T-helper 1 cell treated with Interleukin-12 subunit alpha and Interleukin-12 subunit beta and Interleukin-4 antibody, amounts not matched to agents 30 μg/mL and 1 μg/mL, for 36 hours (primary cell): ENCODE measurements around the gene PROCA1.
"Not testable (repeated sequence)": the region's sequence is repeated elsewhere in the genome, so short reads cannot be mapped to it uniquely, and the experiment has no call there.

Source experiments
- H3K27ac Mint-ChIP-seq: one replicate; pipeline ENCODE4 v1.8.0; 2021; ENCODE audit warnings: mild to moderate bottlenecking, mixed read lengths
- H3K27me3 Mint-ChIP-seq: one replicate; pipeline ENCODE4 v1.8.0; 2021; ENCODE audit warnings: low read depth, mixed read lengths
- H3K36me3 Mint-ChIP-seq: one replicate; pipeline ENCODE4 v1.8.0; 2021; ENCODE audit warnings: low read depth, mixed read lengths
- H3K4me1 Mint-ChIP-seq: one replicate; pipeline ENCODE4 v1.8.0; 2021; ENCODE audit warnings: low read depth, mixed read lengths
- H3K4me3 Mint-ChIP-seq: one replicate; pipeline ENCODE4 v1.8.0; 2021; ENCODE audit warnings: mild to moderate bottlenecking, moderate library complexity, mixed read lengths
- H3K9me3 Mint-ChIP-seq: one replicate; pipeline ENCODE4 v1.8.0; 2021; ENCODE audit warnings: mixed read lengths

The PROCA1 gene

DNA sequence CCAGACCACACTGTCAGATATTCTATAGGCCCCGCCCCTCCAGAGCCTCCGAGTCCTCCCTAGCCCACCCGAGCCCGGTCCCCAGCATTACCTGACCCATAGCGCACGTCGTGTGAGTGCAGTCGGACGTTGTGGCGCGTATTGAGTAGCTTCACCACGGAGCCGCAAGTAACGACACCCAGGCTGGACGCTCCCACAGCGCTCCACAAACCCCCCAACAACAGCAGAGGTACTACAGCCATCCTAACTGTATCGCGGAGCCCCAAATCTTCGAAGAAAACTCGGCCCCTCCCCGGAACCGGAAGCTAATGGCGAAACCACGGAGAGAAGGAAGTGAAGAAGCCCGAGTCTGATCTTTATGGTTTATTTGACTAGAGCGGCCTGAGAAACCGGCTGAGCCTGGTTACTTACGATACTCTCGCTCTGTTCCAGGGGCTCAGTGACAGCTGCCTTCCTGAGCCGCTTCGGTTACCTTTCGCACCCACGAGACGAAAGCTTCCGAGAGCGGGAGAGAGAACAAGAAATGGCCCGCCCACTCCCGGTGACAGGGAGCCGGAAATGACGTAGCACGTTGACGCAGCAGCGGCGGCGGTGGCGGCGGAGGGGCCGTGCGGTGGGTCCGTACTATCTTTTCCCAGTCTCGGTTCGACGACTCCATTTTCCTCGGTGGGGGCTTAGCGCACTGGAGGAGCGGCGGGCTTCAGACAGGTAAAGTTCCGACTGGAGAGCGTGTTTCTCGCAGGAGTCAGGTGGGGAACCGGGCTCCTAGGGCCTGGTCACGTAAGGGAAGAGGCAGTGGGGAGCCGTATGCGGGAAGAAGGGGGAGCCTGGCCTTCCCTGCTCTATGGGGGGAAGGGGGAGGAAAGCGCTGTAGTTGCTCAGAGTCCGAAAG is 49.8 kb downstream of the PROCA1 start, which contains the start of the genes SDF2 and SUPT6H:
Gene SDF2 (minus strand): TSS at position 272 of the 892 bp plus-strand sequence. CDS start 30 bp downstream, at position 242.
Gene SUPT6H (plus strand): TSS at position 571 of the 892 bp plus-strand sequence. CDS start 11,197 bp downstream, outside the sequence.
- Mint-ChIP-seq H3K36me3 (peaks cover 39% of the 10 kb centered on the region), H3K9me3 (no peaks in the 10 kb centered on the region), H3K4me3 (peak within 1 kb of the TSS; percentile 100), H3K27me3 (no peaks in the 10 kb centered on the region), H3K27ac (peak within 1 kb of the TSS; percentile 99), H3K4me1 (peaks cover 42% of the 10 kb centered on the region)

- peaks cover 38% of the 10 kb centered on the region for H3K36me3 Mint-ChIP-seq
- peaks cover 30% of the 10 kb centered on the region for H3K4me1 Mint-ChIP-seq
- not testable (repeated sequence) for H3K9me3 Mint-ChIP-seq, H3K27ac Mint-ChIP-seq, H3K27me3 Mint-ChIP-seq
- peak overlapping the region; percentile 62 for H3K4me3 Mint-ChIP-seq
Observed at GRCh38 chr17:28659497-28659881, 52.2 kb downstream of the PROCA1 start.

- Mint-ChIP-seq H3K36me3 (peaks cover 36% of the 10 kb centered on the region), H3K4me1 (peaks cover 27% of the 10 kb centered on the region)
- not testable (repeated sequence) for H3K27me3 Mint-ChIP-seq, H3K27ac Mint-ChIP-seq, H3K4me3 Mint-ChIP-seq, H3K9me3 Mint-ChIP-seq
Observed at GRCh38 chr17:28658766-28659496, 52.8 kb downstream of the PROCA1 start.

- Mint-ChIP-seq H3K4me1 (peaks cover 23% of the 10 kb centered on the region), H3K36me3 (peaks cover 33% of the 10 kb centered on the region)
- H3K9me3 Mint-ChIP-seq, H3K27me3 Mint-ChIP-seq, H3K4me3 Mint-ChIP-seq, H3K27ac Mint-ChIP-seq: not testable (repeated sequence)
Observed at GRCh38 chr17:28658342-28658741, 53.3 kb downstream of the PROCA1 start.

- H3K9me3 Mint-ChIP-seq = no peaks in the 10 kb centered on the region
Observed at GRCh38 chr17:28657756-28658155, 53.9 kb downstream of the PROCA1 start.

DNA sequence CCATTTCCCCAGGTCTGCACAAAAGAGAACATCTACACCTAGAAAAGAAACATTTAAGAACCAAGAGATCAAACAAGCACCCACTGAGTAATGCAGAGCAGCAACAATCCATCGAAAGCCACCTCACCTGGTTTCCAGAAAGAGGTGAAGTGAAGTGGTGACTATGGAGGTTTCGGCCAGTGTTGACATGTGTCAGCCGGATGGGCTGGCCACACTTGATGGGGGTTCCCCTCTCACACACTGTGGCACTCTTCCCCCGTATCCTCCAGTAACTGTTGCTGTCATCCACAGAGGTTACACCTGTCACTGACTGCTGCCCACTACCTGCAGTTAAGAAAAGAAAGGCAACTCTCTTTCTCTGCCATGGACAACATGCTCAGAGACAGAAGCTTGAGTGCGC is 56.5 kb downstream of the PROCA1 start:
- H3K27me3 Mint-ChIP-seq = no peaks in the 10 kb centered on the region
- H3K4me3 Mint-ChIP-seq = no peak overlapping the region
- peaks cover 5% of the 10 kb centered on the region for H3K4me1 Mint-ChIP-seq
- H3K36me3 Mint-ChIP-seq = peaks cover 32% of the 10 kb centered on the region
- no peaks in the 10 kb centered on the region for H3K9me3 Mint-ChIP-seq
- no peak overlapping the region for H3K27ac Mint-ChIP-seq

More at GRCh38 chr17:28657756-28658155, 53.9 kb downstream of the PROCA1 start:
- H3K36me3 Mint-ChIP-seq = peaks cover 30% of the 10 kb centered on the region
- H3K4me1 Mint-ChIP-seq = peaks cover 17% of the 10 kb centered on the region
- no peak overlapping the region for H3K4me3 Mint-ChIP-seq
- H3K27ac Mint-ChIP-seq = no peak overlapping the region
- no peaks in the 10 kb centered on the region for H3K27me3 Mint-ChIP-seq
